ENCODE measurements around the gene RET.

The RET gene

DNA sequence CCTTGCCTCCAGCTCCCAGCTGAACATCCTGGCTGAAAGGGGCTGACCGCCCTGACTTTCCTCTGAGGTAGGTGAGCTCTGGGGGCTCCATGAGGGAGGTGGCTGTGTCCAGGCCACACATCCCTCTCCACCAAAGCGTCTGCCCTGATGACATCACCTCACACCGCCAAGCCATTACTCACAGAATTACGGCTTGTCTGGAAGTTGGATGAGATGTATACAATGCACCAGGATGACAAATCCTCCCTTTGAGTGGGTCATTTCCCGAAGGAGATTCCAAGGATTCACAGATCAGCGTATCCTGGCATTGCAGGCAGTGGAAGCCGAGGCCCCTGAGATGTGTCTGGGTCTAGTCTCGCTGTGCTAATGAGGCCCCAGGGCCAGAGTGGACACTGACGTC is 15.1 kb upstream of the RET start:
- Histone ChIP-seq H3K9me3 (ENCODE audit: severe bottlenecking) (no peaks in the 10 kb centered on the region), H3K36me3 (ENCODE audit: low read depth) (no peaks in the 10 kb centered on the region), H3K27ac (ENCODE audit: poor library complexity, severe bottlenecking) (no peak overlapping the region), H3K4me3 (ENCODE audit: severe bottlenecking) (no peak overlapping the region), H3K27me3 (ENCODE audit: insufficient read depth, poor library complexity, severe bottlenecking) (no peaks in the 10 kb centered on the region), H3K4me1 (ENCODE audit: insufficient read depth, poor library complexity, severe bottlenecking) (no peaks in the 10 kb centered on the region)
- DNase-seq (ENCODE audit: low spot score) (no peak), ATAC-seq (ENCODE audit: low read depth) (peak; percentile 33; the same call in 2 of the 3 replicates)
- TF ChIP-seq, protein P1, sequence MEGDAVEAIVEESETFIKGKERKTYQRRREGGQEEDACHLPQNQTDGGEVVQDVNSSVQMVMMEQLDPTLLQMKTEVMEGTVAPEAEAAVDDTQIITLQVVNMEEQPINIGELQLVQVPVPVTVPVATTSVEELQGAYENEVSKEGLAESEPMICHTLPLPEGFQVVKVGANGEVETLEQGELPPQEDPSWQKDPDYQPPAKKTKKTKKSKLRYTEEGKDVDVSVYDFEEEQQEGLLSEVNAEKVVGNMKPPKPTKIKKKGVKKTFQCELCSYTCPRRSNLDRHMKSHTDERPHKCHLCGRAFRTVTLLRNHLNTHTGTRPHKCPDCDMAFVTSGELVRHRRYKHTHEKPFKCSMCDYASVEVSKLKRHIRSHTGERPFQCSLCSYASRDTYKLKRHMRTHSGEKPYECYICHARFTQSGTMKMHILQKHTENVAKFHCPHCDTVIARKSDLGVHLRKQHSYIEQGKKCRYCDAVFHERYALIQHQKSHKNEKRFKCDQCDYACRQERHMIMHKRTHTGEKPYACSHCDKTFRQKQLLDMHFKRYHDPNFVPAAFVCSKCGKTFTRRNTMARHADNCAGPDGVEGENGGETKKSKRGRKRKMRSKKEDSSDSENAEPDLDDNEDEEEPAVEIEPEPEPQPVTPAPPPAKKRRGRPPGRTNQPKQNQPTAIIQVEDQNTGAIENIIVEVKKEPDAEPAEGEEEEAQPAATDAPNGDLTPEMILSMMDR (IDR thresholded peaks at IDR 0.05; ENCODE audit: poor library complexity, severe bottlenecking), result no peak

DNA sequence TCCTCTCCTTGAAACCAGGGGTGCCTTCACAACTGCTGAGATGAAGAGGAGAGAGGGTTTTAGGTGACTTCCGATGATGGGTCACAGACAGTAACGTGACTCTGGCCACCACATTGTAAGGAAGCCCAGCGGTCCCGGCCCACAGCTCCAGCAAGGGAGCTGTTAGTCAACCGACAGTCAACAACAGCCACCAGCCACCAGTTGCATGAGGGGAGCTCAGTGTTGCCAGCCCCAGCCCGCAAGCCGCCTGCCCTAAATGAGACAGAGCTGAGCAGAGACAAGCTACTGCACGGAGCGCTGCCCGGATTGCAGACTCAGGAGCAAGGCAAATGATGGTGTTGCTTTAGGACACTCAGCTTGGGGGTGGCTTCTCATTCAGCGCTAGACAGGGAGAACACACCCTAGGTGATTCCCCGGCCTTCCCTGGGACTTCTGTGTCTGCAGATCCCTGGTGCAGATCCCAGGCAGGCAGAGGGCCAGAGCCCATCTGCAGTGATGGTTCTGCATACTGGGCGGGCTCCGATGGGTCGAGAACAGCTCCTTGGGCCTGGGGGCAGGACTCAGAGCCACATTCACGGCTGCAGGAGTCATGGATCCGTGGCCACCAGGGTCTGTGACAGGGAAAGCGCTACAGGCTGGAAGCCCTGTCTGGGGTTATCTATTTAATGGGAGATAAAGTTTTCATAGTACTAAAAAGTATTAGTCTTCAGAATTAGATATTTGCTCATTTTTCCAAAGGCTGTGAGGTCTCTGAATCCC is 14.3 kb upstream of the RET start:
- DNase-seq (ENCODE audit: low spot score) (no peak), ATAC-seq (ENCODE audit: low read depth) (no peak)
- no peaks in the 10 kb centered on the region for H3K9me3 ChIP-seq (ENCODE audit: severe bottlenecking)
- H3K36me3 ChIP-seq (ENCODE audit: low read depth), result no peaks in the 10 kb centered on the region
- no peaks in the 10 kb centered on the region for H3K27me3 ChIP-seq (ENCODE audit: insufficient read depth, poor library complexity, severe bottlenecking)
- no peak overlapping the region for H3K4me3 ChIP-seq (ENCODE audit: severe bottlenecking)
- no peak overlapping the region for H3K27ac ChIP-seq (ENCODE audit: poor library complexity, severe bottlenecking)
- TF ChIP-seq, protein P1 (IDR thresholded peaks at IDR 0.05; ENCODE audit: poor library complexity, severe bottlenecking), result no peak
- no peaks in the 10 kb centered on the region for H3K4me1 ChIP-seq (ENCODE audit: insufficient read depth, poor library complexity, severe bottlenecking)

DNA sequence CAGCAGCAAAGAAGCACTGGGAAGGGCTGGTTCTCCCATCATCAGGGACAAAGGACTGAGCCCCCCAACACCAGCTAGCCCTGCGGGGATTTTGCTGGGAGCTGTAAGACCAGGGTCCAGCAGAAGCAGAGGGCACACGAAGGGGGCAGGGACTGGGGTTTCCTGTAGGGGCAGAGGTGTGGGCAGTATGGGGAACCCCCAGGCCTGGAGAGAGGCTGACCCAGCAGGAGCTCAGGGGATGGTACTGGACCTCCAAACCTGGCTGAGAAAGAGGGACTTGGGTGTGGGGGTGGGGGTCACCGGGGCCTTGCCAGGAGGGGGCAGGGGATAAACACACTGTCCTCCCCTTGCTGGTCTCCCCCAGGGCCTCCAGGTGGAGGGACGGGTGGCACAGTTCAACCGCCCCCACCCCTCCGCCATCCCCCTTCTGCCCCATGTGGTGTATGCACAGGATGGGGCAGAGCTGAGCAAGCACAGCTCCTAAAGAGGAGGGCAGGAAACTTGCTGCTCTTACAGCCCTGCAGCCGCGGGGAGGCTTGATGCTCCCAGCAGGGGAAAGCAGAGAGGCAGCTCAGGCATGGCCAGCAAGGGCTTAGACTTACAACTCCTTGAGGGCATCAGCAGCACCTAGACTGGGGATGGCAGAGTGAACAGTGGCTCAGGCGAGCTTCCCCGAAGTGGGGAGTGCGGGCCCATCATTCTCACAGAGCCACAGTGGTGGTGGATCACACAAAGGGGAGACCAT is 12.4 kb upstream of the RET start:
- Histone ChIP-seq H3K27me3 (ENCODE audit: insufficient read depth, poor library complexity, severe bottlenecking) (peaks cover 9% of the 10 kb centered on the region), H3K4me1 (ENCODE audit: insufficient read depth, poor library complexity, severe bottlenecking) (no peaks in the 10 kb centered on the region), H3K36me3 (ENCODE audit: low read depth) (no peaks in the 10 kb centered on the region), H3K9me3 (ENCODE audit: severe bottlenecking) (no peaks in the 10 kb centered on the region), H3K27ac (ENCODE audit: poor library complexity, severe bottlenecking) (no peak overlapping the region), H3K4me3 (ENCODE audit: severe bottlenecking) (no peak overlapping the region)
- no peak for DNase-seq (ENCODE audit: low spot score)
- TF ChIP-seq, protein P1 (IDR thresholded peaks at IDR 0.05; ENCODE audit: poor library complexity, severe bottlenecking), result no peak
- no peak for ATAC-seq (ENCODE audit: low read depth)

DNA sequence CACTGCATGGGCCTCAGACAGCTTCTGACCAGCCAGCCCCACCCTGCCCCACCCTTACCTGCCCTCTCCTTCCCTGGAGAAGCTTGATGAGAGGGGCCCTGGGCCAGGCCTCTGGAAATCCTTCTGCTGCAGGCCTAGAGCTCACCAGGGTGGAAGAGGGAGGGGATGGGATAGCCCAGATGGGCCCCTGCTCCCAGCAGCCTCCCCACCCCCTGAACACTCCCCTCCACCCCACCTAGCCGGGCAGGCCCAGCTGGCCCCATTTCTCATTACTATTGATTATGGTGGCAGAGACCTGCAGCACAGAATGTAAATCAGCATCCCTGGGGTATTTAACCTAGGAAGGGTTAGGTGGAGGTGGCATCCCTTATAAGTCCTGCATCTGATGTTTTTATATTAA is 11.6 kb upstream of the RET start:
- no peaks in the 10 kb centered on the region for H3K4me1 ChIP-seq (ENCODE audit: insufficient read depth, poor library complexity, severe bottlenecking)
- H3K4me3 ChIP-seq (ENCODE audit: severe bottlenecking), result no peak overlapping the region
- TF ChIP-seq, protein P1 (IDR thresholded peaks at IDR 0.05; ENCODE audit: poor library complexity, severe bottlenecking), result no peak
- no peak overlapping the region for H3K27ac ChIP-seq (ENCODE audit: poor library complexity, severe bottlenecking)
- H3K36me3 ChIP-seq (ENCODE audit: low read depth), result no peaks in the 10 kb centered on the region
- DNase-seq (ENCODE audit: low spot score) (no peak), ATAC-seq (ENCODE audit: low read depth) (no peak)
- H3K9me3 ChIP-seq (ENCODE audit: severe bottlenecking), result no peaks in the 10 kb centered on the region
- H3K27me3 ChIP-seq (ENCODE audit: insufficient read depth, poor library complexity, severe bottlenecking), result peaks cover 9% of the 10 kb centered on the region

DNA sequence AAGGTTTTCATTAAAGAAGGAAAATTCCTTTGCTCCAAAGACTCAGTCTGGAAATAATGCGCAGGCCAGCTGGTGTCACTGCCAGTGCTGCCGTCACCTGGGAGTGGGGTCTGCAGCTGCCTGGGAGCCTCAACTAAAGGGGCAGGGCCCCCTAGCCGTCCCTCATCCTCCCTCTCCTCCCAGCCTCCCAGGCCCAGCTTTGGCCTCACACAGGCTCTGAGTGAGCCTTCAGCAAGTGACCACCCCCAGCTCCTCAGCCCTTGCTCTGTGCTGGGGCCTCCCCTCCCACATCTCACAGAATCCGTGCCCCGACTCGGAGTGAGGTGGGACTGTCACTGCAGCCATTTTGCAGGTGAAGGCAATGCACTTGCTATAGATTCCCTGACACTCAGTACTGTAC is 11.1 kb upstream of the RET start:
- no peaks in the 10 kb centered on the region for H3K36me3 ChIP-seq (ENCODE audit: low read depth)
- no peaks in the 10 kb centered on the region for H3K4me1 ChIP-seq (ENCODE audit: insufficient read depth, poor library complexity, severe bottlenecking)
- H3K4me3 ChIP-seq (ENCODE audit: severe bottlenecking), result no peak overlapping the region
- DNase-seq (ENCODE audit: low spot score) (no peak), ATAC-seq (ENCODE audit: low read depth) (no peak)
- TF ChIP-seq, protein P1 (IDR thresholded peaks at IDR 0.05; ENCODE audit: poor library complexity, severe bottlenecking), result no peak
- peaks cover 9% of the 10 kb centered on the region for H3K27me3 ChIP-seq (ENCODE audit: insufficient read depth, poor library complexity, severe bottlenecking)
- no peaks in the 10 kb centered on the region for H3K9me3 ChIP-seq (ENCODE audit: severe bottlenecking)
- no peak overlapping the region for H3K27ac ChIP-seq (ENCODE audit: poor library complexity, severe bottlenecking)

Data from RWPE2 (cell line).